GM19035 (cell line): ENCODE measurements around the gene INPP1.

Source experiments
- ATAC-seq: cut with Tn5 transposase; IDR thresholded peaks from one replicate; pipeline ENCODE4 v1.9.1; 2021; ENCODE audit not compliant: unreplicated experiment

Gene INPP1

DNA sequence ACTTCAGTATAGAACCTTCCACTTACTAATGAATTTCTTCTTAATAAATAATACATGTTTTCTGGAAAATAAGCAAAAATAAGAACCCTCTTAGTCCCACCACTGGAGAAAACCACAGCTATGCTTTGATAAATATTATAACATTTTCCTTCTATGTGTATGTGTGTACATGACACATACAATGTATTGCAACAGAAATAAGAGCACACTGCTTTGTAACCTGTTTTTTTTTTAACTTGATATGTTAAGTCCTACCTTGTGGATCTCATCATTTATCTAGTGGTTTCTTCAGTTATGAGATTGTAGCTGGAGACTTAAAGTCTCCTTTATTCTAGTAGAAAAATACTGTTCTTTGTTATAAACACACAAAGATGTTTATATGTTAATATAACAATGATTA, 17.2 kb downstream of the INPP1 start:
- no peak for ATAC-seq

- ATAC-seq, result no peak
Observed at GRCh38 chr2:190360965-190361364, 17.6 kb downstream of the INPP1 start.

- ATAC-seq, result no peak
Observed at GRCh38 chr2:190361572-190361971, 18.2 kb downstream of the INPP1 start.

DNA sequence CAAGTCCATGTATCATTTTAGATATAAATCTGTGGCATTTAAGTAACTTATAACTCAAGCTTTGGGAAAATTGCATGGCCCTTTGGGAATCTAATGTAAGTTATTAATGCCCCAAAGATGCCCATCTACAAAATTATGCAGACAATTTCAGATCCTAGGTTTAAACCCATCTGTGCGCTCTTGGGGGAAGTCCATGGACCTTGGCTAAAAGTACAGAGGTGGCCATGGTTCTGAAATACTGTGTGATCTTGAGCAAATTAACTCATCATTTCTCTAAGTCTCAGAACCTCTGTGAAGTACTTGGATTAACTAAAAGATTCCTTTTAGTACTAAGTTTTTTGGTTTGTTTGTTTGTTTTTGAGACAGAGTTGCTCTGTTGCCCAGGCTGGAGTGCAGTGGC, 19.5 kb downstream of the INPP1 start:
- ATAC-seq, result no peak

DNA sequence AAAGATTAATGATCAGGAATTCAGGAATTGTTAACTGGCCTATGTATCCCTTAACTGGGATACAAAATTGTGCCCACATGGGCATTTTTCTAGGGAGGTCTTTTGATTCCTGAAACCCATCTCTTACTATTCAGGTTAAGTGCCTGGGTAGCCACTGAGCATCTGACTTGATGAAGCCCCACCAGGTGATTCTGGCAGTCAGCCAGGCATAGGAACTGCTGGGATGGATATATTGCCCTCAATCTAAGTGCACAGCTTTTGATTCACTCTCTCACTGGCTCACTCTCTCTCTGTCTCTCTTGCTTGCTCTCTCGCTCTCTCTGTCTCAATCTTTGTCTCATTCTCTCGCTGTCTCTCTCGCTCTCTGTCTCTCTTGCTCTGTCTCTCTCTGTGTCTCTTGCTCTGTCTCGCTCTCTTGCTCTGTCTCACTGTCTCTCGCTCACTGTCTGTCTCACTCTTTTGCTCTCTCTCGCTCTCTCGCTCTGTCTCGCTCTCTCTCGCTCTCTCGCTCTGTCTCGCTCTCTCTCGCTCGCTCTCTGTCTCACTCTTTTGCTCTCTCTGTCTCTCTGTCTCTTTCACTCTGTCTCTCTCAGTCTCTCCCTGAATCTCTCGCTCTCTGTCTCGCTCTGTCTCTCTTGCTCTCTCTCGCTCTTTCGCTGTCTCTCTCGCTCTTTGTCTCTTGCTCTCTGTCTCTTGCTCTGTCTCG, 22.3 kb downstream of the INPP1 start:
- no peak for ATAC-seq

GRCh38 chr2:190366248-190366753, 22.9 kb downstream of the INPP1 start:
- ATAC-seq, result no peak

DNA sequence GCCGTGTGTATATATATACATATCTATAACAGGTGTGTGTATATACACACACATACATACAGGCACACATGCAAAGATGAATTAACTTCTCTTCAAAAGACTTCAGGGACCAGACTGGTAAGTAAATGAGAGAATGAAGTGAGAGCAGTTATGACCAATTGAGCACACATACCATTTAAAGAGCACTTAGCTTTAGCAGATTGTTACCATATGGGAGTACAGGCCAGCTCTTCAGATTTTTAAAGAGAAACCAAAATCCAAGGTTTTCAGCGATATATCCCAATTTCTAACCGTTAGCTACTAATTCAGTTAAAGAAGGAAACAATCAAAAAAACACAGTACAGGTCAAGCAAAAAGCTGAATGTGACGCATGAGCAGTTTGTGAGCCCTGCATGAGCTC, 23.7 kb downstream of the INPP1 start:
- no peak for ATAC-seq

DNA sequence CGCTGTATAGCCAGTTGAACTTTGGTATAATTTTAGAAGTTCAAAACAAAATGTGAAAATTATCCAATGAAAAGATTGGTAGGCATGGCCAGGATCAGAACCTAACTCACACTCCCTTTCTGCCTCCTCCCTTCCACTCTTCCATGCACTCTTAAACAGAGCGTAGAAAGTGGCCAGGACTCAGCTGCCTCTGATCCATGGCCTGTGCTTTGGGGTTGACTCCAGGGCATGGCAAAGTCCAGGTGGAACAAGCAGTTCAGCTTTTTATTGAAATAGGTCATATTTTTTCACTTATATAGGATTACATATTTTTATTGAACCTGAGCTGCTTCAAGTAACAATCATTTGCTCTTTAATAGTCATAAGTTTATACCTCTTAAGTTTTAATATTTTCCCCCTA, 26.2 kb downstream of the INPP1 start:
- no peak for ATAC-seq

DNA sequence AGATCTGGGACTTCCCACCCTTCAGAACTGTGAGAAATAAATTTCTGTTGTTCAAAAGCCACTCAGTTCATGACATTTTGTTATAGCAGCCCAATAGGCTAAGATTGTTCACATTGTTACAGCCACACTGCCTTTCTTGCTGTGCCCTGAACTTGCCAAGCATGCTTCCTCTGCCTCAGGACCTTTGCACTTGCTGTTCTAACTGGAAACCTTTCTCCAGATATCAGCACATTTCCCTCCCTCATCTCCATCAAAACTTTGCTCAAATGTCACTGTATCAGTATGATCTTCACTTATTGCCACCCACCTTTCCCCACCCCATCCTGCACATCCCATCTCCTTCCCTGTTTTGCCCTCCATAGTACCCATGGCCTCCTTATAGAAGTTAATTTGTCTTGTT, 32.7 kb downstream of the INPP1 start:
- ATAC-seq, result no peak

DNA sequence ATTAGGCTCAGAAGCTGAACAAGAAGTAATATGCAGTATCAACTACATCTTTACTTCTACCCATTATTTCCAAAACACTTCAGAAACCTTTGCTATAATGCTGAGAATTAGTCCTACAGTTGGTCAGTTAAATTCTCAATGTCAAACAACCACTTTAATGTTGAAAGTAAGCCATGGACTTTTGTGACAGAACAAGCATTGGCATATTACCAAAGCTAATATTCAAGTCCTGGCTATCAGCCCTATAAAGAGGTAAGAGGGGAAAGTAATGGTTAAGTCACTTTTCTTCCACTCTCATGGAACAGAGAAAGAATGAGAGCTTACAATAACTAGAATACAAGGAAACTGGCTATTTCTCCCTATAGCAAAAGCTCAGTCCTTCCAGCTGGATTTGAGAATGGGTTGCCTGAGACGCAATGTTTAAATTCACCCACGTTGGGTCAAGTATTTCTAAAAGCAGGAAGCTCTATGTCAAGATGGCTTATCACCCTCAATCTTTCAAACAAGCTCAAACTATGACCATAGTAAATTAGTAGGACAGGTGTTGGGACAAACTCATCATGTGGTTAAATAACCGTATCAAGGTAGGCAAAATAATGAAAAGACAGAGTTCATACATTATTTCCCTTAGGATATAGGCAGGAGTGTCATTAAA, 33.3 kb downstream of the INPP1 start:
- ATAC-seq, result no peak

DNA sequence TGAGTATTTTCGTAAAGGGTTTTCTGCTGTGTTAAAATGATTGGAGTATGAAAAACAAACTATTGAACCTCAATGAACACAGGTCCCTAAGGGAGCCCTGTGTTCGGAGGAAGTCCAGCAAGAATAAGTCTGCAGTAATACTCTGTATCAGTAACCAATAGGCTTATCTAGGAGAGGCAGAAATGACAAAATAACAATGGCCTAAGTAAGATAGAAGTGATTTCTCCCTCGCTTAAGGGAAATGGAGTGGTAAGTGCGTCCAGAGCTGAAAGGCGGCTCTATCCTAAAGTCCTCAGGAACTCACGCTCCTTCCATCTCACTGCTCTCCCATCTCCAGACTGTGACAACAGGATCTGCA, 35.5 kb downstream of the INPP1 start:
- ATAC-seq, result no peak

DNA sequence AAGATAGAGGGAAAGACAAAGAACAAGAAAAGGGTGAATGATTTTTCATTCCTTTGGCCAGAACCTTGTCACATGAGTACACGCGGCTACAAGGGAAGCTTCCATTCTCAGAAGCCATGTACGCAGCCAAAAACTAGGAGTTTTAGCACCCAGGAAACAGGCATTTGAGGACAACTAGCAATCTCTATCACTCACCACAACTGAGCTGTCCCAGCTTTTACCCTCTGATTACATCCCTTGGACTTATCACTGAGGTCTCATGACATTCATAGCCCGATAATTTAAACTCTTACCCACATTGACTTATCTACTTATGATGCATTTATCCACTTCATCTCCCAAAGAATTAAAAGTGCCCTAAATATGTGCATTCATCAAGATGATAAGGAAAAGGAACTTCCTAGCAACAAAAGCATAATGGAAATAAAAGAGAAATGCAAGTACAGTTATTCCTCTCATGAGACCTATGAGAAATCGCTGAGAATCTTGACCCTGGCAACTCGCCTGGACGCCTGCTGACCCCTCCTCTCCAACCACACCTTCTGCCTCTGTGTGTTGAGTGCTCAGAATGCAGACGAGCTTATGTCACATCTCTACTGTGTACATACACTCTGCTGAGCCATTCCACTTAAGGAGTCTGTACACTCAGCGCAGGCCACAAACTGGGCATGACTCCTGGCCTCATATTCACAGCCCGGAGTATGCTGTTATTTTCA, 36.0 kb downstream of the INPP1 start:
- ATAC-seq, result no peak

DNA sequence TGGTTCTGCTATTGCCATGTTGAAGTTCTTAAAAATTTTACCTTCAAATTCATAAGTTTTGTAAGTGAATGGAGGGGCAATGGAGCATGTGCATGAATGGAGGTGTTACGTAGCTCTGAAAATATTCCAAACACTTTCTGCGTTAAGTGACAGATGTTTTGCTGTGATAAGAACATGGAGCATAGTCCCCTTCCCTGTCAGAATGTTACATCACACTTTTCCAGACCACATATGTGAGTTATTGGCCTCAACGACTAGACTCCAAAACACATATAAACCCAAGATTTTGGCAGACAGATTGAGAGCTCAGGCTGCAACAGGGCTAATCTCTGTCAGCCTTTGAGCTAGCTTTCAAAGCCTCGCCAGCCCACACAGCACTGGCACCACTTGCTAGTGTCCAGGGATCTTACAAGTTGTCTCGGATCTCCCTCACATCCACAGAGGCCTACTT, 37.6 kb downstream of the INPP1 start:
- no peak for ATAC-seq

- ATAC-seq, result peak; percentile 85
Observed at GRCh38 chr2:190382851-190383250, 39.5 kb downstream of the INPP1 start.

DNA sequence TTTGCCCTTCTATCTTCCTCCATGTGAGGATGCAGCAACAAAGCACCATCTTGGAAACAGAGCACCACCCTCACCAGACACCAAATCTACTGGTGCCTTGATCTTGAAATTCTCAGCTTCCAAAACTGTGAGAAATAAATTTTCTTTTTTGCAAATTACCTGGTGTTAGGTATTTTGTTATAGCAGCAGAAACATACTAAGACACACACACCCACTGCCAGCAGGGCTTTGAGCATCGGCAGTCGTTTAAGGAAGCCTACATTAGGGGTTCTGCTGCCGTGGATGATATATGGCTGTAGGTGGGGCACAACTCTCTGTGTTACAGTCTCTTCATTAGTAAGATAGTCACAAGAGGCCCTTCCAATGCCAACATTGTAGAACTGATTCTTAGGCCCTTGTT, 44.0 kb downstream of the INPP1 start:
- no peak for ATAC-seq

- ATAC-seq, result no peak
Observed at GRCh38 chr2:190396271-190396670, 52.9 kb downstream of the INPP1 start.

- no peak for ATAC-seq
Observed at GRCh38 chr2:190402986-190403603, 59.7 kb downstream of the INPP1 start.

GRCh38 chr2:190404487-190404886, 61.1 kb downstream of the INPP1 start:
- ATAC-seq, result no peak

- no peak for ATAC-seq
Observed at GRCh38 chr2:190405070-190405469, 61.7 kb downstream of the INPP1 start.

GRCh38 chr2:190405995-190406394, 62.6 kb downstream of the INPP1 start:
- no peak for ATAC-seq

DNA sequence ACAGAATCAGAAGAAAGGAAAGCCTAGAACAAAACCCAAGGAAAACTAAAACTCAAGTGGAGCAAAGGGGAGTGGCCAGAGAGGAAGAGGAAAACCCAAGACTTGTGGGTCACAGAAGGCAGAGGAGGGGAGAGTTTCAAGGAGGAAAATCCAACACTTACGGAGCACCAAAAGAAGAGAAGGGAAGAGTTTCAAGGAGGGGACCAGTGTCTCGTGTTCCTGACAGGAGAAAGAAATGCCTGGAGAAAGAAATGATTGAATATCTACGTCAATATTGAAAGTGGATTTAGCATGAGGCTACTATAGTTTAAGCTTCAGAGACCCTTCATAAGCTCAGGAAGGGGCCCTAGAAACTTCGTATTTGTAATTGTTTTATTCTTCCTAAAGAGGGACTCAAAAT, 63.4 kb downstream of the INPP1 start:
- ATAC-seq, result no peak

DNA sequence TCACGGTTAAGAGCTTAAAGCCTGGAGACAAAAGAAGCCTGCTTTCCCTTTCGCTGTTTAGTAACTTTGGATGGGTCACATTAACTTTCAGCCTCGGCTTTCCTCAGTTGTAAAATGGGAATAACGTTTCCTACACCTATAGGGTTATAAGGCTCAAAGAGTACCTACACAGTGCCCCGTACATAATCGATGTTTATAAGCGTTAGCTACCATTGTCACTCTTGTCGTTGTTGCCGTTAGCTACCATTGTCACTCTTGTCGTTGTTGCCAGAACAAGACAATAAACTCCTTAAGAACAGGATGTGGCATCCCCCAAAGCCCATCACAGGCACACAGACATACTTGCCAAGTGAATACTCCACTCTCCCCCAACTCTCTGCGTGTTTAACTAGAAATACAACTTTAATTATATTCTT, 63.9 kb downstream of the INPP1 start:
- no peak for ATAC-seq
